Measurements from ENCODE around the gene ANKRD13A. TPM values are rescaled to one million over a fixed set of nuclear protein-coding genes. Genes with fewer than 3 reads are reported as not detected.

ANKRD13A gene
- total and polyA plus RNA-seq, 2 of the 13 experiments (the other 11 are each of a cell fraction or from before 2014, with no cell fraction given): 34.1 to 41.6 TPM

- TF ChIP-seq ZFP37 (CRISPR knock-in tag; IDR thresholded peaks at IDR 0.05; ENCODE audit: borderline replicate concordance): 0 out of 2 replicates have a peak, but pooled peaks have one; percentile 31
- TF ChIP-seq RFX3 (CRISPR knock-in tag; IDR thresholded peaks at IDR 0.05): no peak
- TF ChIP-seq CENPT (CRISPR knock-in tag; IDR thresholded peaks at IDR 0.05; ENCODE audit: low read depth): no peak
- no peak for TF ChIP-seq ATF1 (CRISPR knock-in tag; IDR thresholded peaks at IDR 0.05)
- TF ChIP-seq SMARCE1 (IDR thresholded peaks at IDR 0.05; ENCODE audit: borderline replicate concordance): no peak
- TF ChIP-seq ZNF713 (CRISPR knock-in tag; IDR thresholded peaks at IDR 0.05): no peak
- no peak for TF ChIP-seq SP1 (IDR thresholded peaks at IDR 0.05)
- peak; percentile 51; the same call in 1 of the 2 replicates for TF ChIP-seq SP1 (CRISPR knock-in tag; IDR thresholded peaks at IDR 0.05)
- TF ChIP-seq ZBTB38 (CRISPR knock-in tag; IDR thresholded peaks at IDR 0.05): peak; percentile 36; the same call in 1 of the 2 replicates
- no peak; the same call in 1 of the 2 replicates for TF ChIP-seq E2F2 (CRISPR knock-in tag; IDR thresholded peaks at IDR 0.05; ENCODE audit: borderline replicate concordance)
- no peak for TF ChIP-seq RBAK (CRISPR knock-in tag; IDR thresholded peaks at IDR 0.05)
- TF ChIP-seq NR2F2 (IDR thresholded peaks at IDR 0.05; ENCODE audit: borderline replicate concordance, low read depth): no peak
- TF ChIP-seq AHR (CRISPR knock-in tag; IDR thresholded peaks at IDR 0.05): no peak
- peak; percentile 66 for TF ChIP-seq GATAD1 (CRISPR knock-in tag; IDR thresholded peaks at IDR 0.05)
- TF ChIP-seq ZNF740 (CRISPR knock-in tag; IDR thresholded peaks at IDR 0.05): no peak
- no peak for TF ChIP-seq ZNF576 (CRISPR knock-in tag; IDR thresholded peaks at IDR 0.05)
- no peak for TF ChIP-seq ATRX (CRISPR knock-in tag; IDR thresholded peaks at IDR 0.05; ENCODE audit: borderline replicate concordance)
- TF ChIP-seq ZBTB42 (CRISPR knock-in tag; IDR thresholded peaks at IDR 0.05): no peak
- TF ChIP-seq UBTF (CRISPR knock-in tag; IDR thresholded peaks at IDR 0.05): peak; percentile 62; the same call in 1 of the 2 replicates
- no peak for TF ChIP-seq PITX1 (CRISPR knock-in tag; IDR thresholded peaks at IDR 0.05)
- TF ChIP-seq ZSCAN30 (CRISPR knock-in tag; IDR thresholded peaks at IDR 0.05): no peak
- TF ChIP-seq ARNT2 (CRISPR knock-in tag; IDR thresholded peaks at IDR 0.05; ENCODE audit: low read depth): peak; percentile 77
- TF ChIP-seq ZXDC (CRISPR knock-in tag; IDR thresholded peaks at IDR 0.05): no peak; the same call in 1 of the 2 replicates
- TF ChIP-seq ZNF101 (CRISPR knock-in tag; IDR thresholded peaks at IDR 0.05; ENCODE audit: borderline replicate concordance, low read depth): no peak
Measured at GRCh38 chr12:109998904-109999648, at the start of gene ANKRD13A (continued).

Data from HepG2 (cell line).